ENCODE data around the gene DMC1.
"Not testable (repeated sequence)": the region's sequence is repeated elsewhere in the genome, so short reads cannot be mapped to it uniquely, and the experiment has no call there.

DMC1 gene

GRCh38 chr22:38569972-38570778 is at the start of gene DMC1:
TSS of gene DMC1 (minus strand) at chr22:38570183. CDS start at chr22:38568256, 1,927 bp downstream.
- DNase-seq (ENCODE audit: low spot score): peak; percentile 38

GRCh38 chr22:38618682-38619081 is 48.7 kb upstream of the DMC1 start:
- DNase-seq (ENCODE audit: low spot score): no peak

GRCh38 chr22:38618258-38618657 is 48.3 kb upstream of the DMC1 start:
- DNase-seq (ENCODE audit: low spot score): no peak

GRCh38 chr22:38615064-38615405 is 45.1 kb upstream of the DMC1 start:
- not testable (repeated sequence) for DNase-seq (ENCODE audit: low spot score)

- DNase-seq (ENCODE audit: low spot score): no peak
Measured at GRCh38 chr22:38614332-38615063, 44.5 kb upstream of the DMC1 start.

GRCh38 chr22:38613588-38613987 is 43.6 kb upstream of the DMC1 start:
- DNase-seq (ENCODE audit: low spot score): no peak

- DNase-seq (ENCODE audit: low spot score): no peak
Measured at GRCh38 chr22:38612217-38613006, 42.4 kb upstream of the DMC1 start.

GRCh38 chr22:38611559-38611958 is 41.6 kb upstream of the DMC1 start:
- DNase-seq (ENCODE audit: low spot score): no peak

- DNase-seq (ENCODE audit: low spot score): no peak
Measured at GRCh38 chr22:38610234-38610633, 40.3 kb upstream of the DMC1 start.

- no peak for DNase-seq (ENCODE audit: low spot score)
Measured at GRCh38 chr22:38608992-38609750, 39.2 kb upstream of the DMC1 start.

- no peak for DNase-seq (ENCODE audit: low spot score)
Measured at GRCh38 chr22:38607680-38608079, 37.7 kb upstream of the DMC1 start.

- no peak for DNase-seq (ENCODE audit: low spot score)
Measured at GRCh38 chr22:38602166-38602565, 32.2 kb upstream of the DMC1 start.

- DNase-seq (ENCODE audit: low spot score): no peak
Measured at GRCh38 chr22:38601221-38601764, 31.3 kb upstream of the DMC1 start.

GRCh38 chr22:38599466-38599865 is 29.5 kb upstream of the DMC1 start:
- DNase-seq (ENCODE audit: low spot score): no peak

- not testable (repeated sequence) for DNase-seq (ENCODE audit: low spot score)
Measured at GRCh38 chr22:38582923-38583322, 12.9 kb upstream of the DMC1 start.

- DNase-seq (ENCODE audit: low spot score): no peak
Measured at GRCh38 chr22:38578505-38578904, 8.5 kb upstream of the DMC1 start.

GRCh38 chr22:38572065-38572464 is 2.1 kb upstream of the DMC1 start:
- peak; percentile 37 for DNase-seq (ENCODE audit: low spot score)

GRCh38 chr22:38570779-38571364 is 889 bp upstream of the DMC1 start:
- DNase-seq (ENCODE audit: low spot score): peak; percentile 21

- no peak for DNase-seq (ENCODE audit: low spot score)
Measured at GRCh38 chr22:38569181-38569971, 607 bp downstream of the DMC1 start.

- DNase-seq (ENCODE audit: low spot score): no peak
Measured at GRCh38 chr22:38567531-38568285, 2.3 kb downstream of the DMC1 start.

All from kidney capillary endothelial cell (primary cell).